ENCODE measurements around the gene LRCH1.

LRCH1 gene

GRCh38 chr13:46717856-46718255, 164.9 kb downstream of the LRCH1 start:
- no peak for DNase-seq (ENCODE audit: low spot score)
- Mint-ChIP-seq H3K27ac (no peak overlapping the region), H3K27me3 (ENCODE audit: low read depth) (no peaks in the 10 kb centered on the region), H3K4me1 (ENCODE audit: low read depth) (no peaks in the 10 kb centered on the region), H3K36me3 (ENCODE audit: low read depth) (peaks cover 7% of the 10 kb centered on the region), H3K9me3 (no peaks in the 10 kb centered on the region), H3K4me3 (no peak overlapping the region)

- no peaks in the 10 kb centered on the region for H3K4me1 Mint-ChIP-seq (ENCODE audit: low read depth)
Measured at GRCh38 chr13:46720189-46720588, 167.2 kb downstream of the LRCH1 start.

GRCh38 chr13:46721054-46721453, 168.1 kb downstream of the LRCH1 start:
- Mint-ChIP-seq H3K9me3 (no peaks in the 10 kb centered on the region), H3K36me3 (ENCODE audit: low read depth) (peaks cover 22% of the 10 kb centered on the region), H3K4me1 (ENCODE audit: low read depth) (peaks cover 3% of the 10 kb centered on the region), H3K27me3 (ENCODE audit: low read depth) (no peaks in the 10 kb centered on the region), H3K4me3 (no peak overlapping the region), H3K27ac (no peak overlapping the region)
- no peak for DNase-seq (ENCODE audit: low spot score)

More at GRCh38 chr13:46720189-46720588, 167.2 kb downstream of the LRCH1 start:
- Mint-ChIP-seq H3K27ac (no peak overlapping the region), H3K4me3 (no peak overlapping the region), H3K27me3 (ENCODE audit: low read depth) (no peaks in the 10 kb centered on the region), H3K36me3 (ENCODE audit: low read depth) (peaks cover 23% of the 10 kb centered on the region), H3K9me3 (no peaks in the 10 kb centered on the region)
- DNase-seq (ENCODE audit: low spot score) = no peak

- Mint-ChIP-seq H3K27ac (no peak overlapping the region), H3K9me3 (no peaks in the 10 kb centered on the region), H3K4me3 (no peak overlapping the region), H3K36me3 (ENCODE audit: low read depth) (peaks cover 41% of the 10 kb centered on the region), H3K4me1 (ENCODE audit: low read depth) (peaks cover 5% of the 10 kb centered on the region), H3K27me3 (ENCODE audit: low read depth) (no peaks in the 10 kb centered on the region)
- DNase-seq (ENCODE audit: low spot score) = no peak
Measured at GRCh38 chr13:46726347-46726746, 173.4 kb downstream of the LRCH1 start.

- peaks cover 5% of the 10 kb centered on the region for H3K4me1 Mint-ChIP-seq (ENCODE audit: low read depth)
- H3K36me3 Mint-ChIP-seq (ENCODE audit: low read depth) = peaks cover 42% of the 10 kb centered on the region
- no peak overlapping the region for H3K4me3 Mint-ChIP-seq
- no peaks in the 10 kb centered on the region for H3K9me3 Mint-ChIP-seq
- no peak overlapping the region for H3K27ac Mint-ChIP-seq
- DNase-seq (ENCODE audit: low spot score) = peak; percentile 15
- no peaks in the 10 kb centered on the region for H3K27me3 Mint-ChIP-seq (ENCODE audit: low read depth)
Measured at GRCh38 chr13:46728777-46729176, 175.8 kb downstream of the LRCH1 start.

- Mint-ChIP-seq H3K27ac (no peak overlapping the region), H3K4me1 (ENCODE audit: low read depth) (no peaks in the 10 kb centered on the region), H3K4me3 (no peak overlapping the region), H3K9me3 (no peaks in the 10 kb centered on the region), H3K36me3 (ENCODE audit: low read depth) (peaks cover 37% of the 10 kb centered on the region), H3K27me3 (ENCODE audit: low read depth) (no peaks in the 10 kb centered on the region)
- DNase-seq (ENCODE audit: low spot score) = no peak
Measured at GRCh38 chr13:46731535-46731934, 178.6 kb downstream of the LRCH1 start.

- Mint-ChIP-seq H3K27ac (no peak overlapping the region), H3K4me1 (ENCODE audit: low read depth) (no peaks in the 10 kb centered on the region)
- DNase-seq (ENCODE audit: low spot score) = no peak
Measured at GRCh38 chr13:46735425-46735824, 182.5 kb downstream of the LRCH1 start.

GRCh38 chr13:46736541-46737310, 183.8 kb downstream of the LRCH1 start:
- Mint-ChIP-seq H3K27me3 (ENCODE audit: low read depth) (no peaks in the 10 kb centered on the region), H3K9me3 (no peaks in the 10 kb centered on the region), H3K4me3 (no peak overlapping the region), H3K27ac (no peak overlapping the region), H3K36me3 (ENCODE audit: low read depth) (peaks cover 18% of the 10 kb centered on the region), H3K4me1 (ENCODE audit: low read depth) (no peaks in the 10 kb centered on the region)
- DNase-seq (ENCODE audit: low spot score) = no peak

More at GRCh38 chr13:46735425-46735824, 182.5 kb downstream of the LRCH1 start:
- Mint-ChIP-seq H3K9me3 (no peaks in the 10 kb centered on the region), H3K4me3 (no peak overlapping the region), H3K36me3 (ENCODE audit: low read depth) (peaks cover 21% of the 10 kb centered on the region), H3K27me3 (ENCODE audit: low read depth) (no peaks in the 10 kb centered on the region)

- Mint-ChIP-seq H3K4me1 (ENCODE audit: low read depth) (no peaks in the 10 kb centered on the region), H3K4me3 (no peak overlapping the region), H3K36me3 (ENCODE audit: low read depth) (peaks cover 14% of the 10 kb centered on the region), H3K27ac (no peak overlapping the region), H3K9me3 (no peaks in the 10 kb centered on the region), H3K27me3 (ENCODE audit: low read depth) (no peaks in the 10 kb centered on the region)
- no peak for DNase-seq (ENCODE audit: low spot score)
Measured at GRCh38 chr13:46738055-46738454, 185.1 kb downstream of the LRCH1 start.

GRCh38 chr13:46738766-46739165, 185.8 kb downstream of the LRCH1 start:
- no peaks in the 10 kb centered on the region for H3K4me1 Mint-ChIP-seq (ENCODE audit: low read depth)
- no peak for DNase-seq (ENCODE audit: low spot score)
- no peaks in the 10 kb centered on the region for H3K9me3 Mint-ChIP-seq
- H3K27me3 Mint-ChIP-seq (ENCODE audit: low read depth) = no peaks in the 10 kb centered on the region
- H3K4me3 Mint-ChIP-seq = no peak overlapping the region
- no peak overlapping the region for H3K27ac Mint-ChIP-seq
- peaks cover 14% of the 10 kb centered on the region for H3K36me3 Mint-ChIP-seq (ENCODE audit: low read depth)

GRCh38 chr13:46739447-46740098, 186.6 kb downstream of the LRCH1 start:
- no peaks in the 10 kb centered on the region for H3K9me3 Mint-ChIP-seq
- H3K4me3 Mint-ChIP-seq = no peak overlapping the region
- no peaks in the 10 kb centered on the region for H3K27me3 Mint-ChIP-seq (ENCODE audit: low read depth)
- H3K36me3 Mint-ChIP-seq (ENCODE audit: low read depth) = peaks cover 14% of the 10 kb centered on the region
- DNase-seq (ENCODE audit: low spot score) = no peak
- H3K27ac Mint-ChIP-seq = no peak overlapping the region
- H3K4me1 Mint-ChIP-seq (ENCODE audit: low read depth) = no peaks in the 10 kb centered on the region

- no peak for DNase-seq (ENCODE audit: low spot score)
- Mint-ChIP-seq H3K4me3 (no peak overlapping the region), H3K27me3 (ENCODE audit: low read depth) (no peaks in the 10 kb centered on the region), H3K36me3 (ENCODE audit: low read depth) (peaks cover 25% of the 10 kb centered on the region), H3K4me1 (ENCODE audit: low read depth) (no peaks in the 10 kb centered on the region), H3K9me3 (no peaks in the 10 kb centered on the region), H3K27ac (no peak overlapping the region)
Measured at GRCh38 chr13:46743191-46743590, 190.2 kb downstream of the LRCH1 start.

GRCh38 chr13:46745062-46745461, 192.1 kb downstream of the LRCH1 start:
- peaks cover 4% of the 10 kb centered on the region for H3K4me1 Mint-ChIP-seq (ENCODE audit: low read depth)
- no peaks in the 10 kb centered on the region for H3K9me3 Mint-ChIP-seq
- H3K36me3 Mint-ChIP-seq (ENCODE audit: low read depth) = peaks cover 36% of the 10 kb centered on the region
- H3K27me3 Mint-ChIP-seq (ENCODE audit: low read depth) = no peaks in the 10 kb centered on the region
- no peak overlapping the region for H3K27ac Mint-ChIP-seq
- no peak overlapping the region for H3K4me3 Mint-ChIP-seq
- no peak for DNase-seq (ENCODE audit: low spot score)

GRCh38 chr13:46745706-46746105, 192.7 kb downstream of the LRCH1 start:
- Mint-ChIP-seq H3K27ac (no peak overlapping the region), H3K36me3 (ENCODE audit: low read depth) (peaks cover 40% of the 10 kb centered on the region), H3K4me3 (no peak overlapping the region), H3K4me1 (ENCODE audit: low read depth) (peaks cover 6% of the 10 kb centered on the region), H3K9me3 (no peaks in the 10 kb centered on the region), H3K27me3 (ENCODE audit: low read depth) (no peaks in the 10 kb centered on the region)
- DNase-seq (ENCODE audit: low spot score) = no peak
